HG03108 (cell line): ENCODE measurements around the gene HAX1.
"Not testable (repeated sequence)": the region's sequence is repeated elsewhere in the genome, so short reads cannot be mapped to it uniquely, and the experiment has no call there.

Experiments used
- ATAC-seq: cut with Tn5 transposase; IDR thresholded peaks from one replicate; pipeline ENCODE4 v1.9.1; 2021; ENCODE audit warnings: moderate library complexity; ENCODE audit not compliant: unreplicated experiment

Gene HAX1

DNA sequence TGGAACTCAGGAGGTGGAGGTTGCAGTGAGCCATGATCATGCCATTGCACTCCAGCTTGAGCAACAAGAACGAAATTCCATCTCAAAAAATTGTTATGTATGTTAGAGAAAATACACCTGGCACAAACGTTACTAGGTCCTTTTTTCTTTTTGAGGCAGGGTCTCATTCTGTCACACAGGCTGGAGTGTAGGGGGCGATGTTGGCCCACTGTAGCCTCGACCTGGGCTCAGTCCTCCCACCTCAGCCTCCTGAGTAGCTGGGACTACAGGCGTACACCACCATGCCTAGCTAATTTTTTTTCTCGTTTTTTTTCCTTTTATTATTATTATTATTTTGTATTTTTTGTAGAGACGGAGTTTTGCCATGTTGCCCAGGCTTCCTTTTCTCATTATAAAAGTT is 4.4 kb downstream of the HAX1 start:
- ATAC-seq = no peak

DNA sequence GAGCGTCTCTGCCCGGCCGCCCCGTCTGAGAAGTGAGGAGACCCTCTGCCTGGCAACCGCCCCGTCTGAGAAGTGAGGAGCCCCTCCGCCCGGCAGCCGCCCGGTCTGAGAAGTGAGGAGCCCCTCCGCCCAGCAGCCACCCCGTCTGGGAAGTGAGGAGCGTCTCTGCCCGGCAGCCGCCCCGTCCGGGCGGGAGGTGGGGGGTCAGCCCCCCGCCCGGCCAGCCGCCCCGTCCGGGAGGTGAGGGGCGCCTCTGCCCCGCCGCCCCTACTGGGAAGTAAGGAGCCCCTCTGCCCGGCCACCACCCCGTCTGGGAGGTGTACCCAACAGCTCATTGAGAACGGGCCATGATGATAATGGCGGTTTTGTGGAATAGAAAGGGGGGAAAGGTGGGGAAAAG is 15.2 kb downstream of the HAX1 start:
- not testable (repeated sequence) for ATAC-seq

DNA sequence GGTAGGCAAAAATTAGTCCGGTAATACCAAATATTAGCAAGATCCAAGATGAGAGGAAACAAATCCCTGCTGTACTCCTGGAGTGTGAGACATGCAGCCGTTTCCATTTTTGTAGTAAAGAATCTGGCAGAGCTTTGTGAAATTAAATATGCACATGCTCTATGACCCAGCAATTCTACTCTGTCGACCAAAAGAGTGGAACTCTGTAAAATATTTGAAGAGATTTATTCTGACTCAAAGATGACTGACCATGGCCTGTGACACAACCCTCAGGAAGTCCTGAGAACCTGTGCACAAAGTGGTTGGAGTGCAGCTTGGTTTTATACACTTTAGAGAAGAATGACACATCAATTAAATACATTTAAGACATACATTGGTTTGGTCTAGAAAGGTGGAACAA is 16.2 kb downstream of the HAX1 start:
- no peak for ATAC-seq

DNA sequence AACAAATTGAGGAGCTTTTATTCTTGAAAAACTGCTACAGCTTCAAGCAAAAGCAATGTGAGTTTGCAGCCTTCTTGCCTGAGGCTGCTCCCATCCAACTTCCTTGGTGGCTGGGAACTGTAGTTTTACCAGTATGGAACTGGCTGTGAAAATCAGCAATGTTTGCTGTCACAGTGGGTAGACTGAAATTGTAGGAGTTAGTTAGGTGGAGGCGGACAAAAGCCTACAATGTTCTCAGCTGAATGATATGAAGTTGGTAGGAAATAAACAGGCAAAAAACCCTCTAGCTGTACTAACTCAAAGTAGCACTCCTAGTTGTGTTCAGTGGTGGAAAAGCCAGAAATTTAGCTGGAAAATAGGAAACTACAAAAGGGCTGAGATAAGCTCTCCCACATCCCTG is 18.5 kb downstream of the HAX1 start:
- no peak for ATAC-seq

DNA sequence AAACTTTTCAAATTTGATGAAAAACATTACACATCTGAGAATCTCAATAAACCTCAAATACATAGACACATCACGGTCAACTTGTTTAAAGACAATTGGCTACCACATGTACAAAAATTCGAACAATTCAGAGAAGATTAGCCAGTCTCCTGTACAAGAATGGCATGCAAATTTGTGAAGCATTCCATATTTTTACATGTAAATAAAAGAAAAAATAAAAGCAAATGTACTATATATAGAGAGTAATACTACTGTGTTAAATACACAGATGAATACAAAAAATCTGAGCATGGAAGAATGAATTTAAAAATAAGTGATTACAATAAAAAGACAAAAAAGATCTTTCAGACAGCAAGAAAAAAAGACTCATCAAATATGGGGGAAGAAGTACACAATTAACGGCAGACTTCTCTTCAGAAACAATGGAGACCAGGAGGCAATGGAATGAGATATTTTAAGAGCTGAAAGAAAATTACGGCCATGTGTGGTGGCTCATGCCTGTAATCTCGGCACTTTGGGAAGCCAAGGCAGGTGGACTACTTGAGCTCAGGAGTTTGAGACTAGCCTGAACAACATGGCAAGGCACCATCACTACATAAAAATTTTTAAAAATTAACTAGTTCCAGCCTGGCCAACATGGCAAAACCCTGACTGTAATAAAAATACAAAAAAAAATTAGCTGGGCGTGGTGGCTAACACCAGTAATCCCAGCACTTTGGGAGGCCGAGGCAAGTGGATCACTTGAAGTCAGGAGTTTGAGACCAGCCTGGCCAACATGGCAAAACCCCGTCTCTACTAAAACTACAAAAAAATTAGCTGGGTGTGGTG is 23.2 kb downstream of the HAX1 start:
- ATAC-seq = no peak

DNA sequence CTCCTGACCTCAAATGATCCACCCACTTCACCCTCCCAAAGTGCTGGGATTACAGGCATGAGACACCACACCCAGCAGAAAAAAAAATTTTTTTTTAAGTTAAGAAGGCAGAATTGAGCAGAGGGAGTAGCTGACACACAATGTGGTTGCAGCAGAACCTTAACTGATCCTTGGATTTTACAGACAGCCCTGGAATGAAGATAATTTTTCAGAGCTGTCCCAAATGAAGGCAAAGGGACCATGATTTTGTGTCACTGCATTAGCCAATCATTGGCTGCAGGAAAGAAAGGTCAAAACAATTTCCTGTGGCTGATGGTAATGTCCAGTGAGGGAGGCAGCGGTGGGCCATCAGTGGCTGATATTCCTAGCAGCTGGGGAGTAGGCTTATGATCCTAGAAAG is 29.2 kb downstream of the HAX1 start:
- ATAC-seq = no peak

DNA sequence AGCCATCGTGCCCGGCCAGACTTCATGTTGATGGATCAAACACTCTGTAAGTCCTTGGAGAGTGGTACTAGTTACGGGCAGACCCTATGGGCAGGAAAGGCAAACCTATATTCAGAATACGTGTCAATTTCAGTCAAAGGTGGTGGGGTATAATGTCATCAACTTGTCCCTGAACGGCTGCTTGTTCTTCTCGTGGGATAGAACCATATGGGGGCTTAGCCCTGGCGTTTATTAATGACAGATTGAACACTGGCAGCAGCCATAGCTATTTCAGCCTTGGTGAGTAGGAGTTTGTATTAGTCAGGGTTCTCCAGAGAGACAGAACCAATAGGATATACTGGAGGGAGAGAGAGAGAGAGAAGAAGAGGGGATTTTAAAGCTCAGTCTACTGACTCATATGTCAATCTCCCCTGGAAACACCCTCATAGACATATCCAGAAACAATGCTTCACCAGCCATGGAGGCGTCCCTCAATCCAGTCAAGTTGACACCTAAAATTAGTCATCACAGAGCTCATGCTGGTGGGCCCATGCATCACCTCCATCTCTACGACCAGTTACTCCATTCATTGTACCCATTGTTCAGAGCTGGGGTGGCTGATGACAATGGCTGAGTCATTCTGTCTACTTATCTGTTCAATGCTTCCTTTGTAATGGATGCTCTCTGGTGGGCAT is 32.4 kb downstream of the HAX1 start:
- ATAC-seq = no peak

DNA sequence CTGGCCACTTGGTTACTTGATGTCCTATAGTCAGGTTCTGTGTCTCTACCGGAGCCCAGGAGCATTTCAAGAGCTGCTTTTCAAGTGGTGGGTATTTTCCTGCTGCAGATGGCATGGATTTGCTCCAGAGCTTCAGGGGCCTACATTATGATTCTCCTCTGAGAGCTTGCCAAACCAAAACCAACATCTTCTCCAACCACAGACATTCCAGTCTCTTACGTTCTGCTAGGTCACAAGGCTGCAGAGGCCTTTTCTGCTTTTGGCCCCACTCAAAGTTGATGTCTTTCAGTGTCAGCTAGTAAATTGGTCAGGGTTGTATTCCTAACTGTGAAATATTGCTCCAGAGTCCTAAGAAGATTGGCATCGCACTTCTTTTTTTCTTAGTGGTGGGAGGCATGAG is 33.7 kb downstream of the HAX1 start:
- no peak for ATAC-seq

DNA sequence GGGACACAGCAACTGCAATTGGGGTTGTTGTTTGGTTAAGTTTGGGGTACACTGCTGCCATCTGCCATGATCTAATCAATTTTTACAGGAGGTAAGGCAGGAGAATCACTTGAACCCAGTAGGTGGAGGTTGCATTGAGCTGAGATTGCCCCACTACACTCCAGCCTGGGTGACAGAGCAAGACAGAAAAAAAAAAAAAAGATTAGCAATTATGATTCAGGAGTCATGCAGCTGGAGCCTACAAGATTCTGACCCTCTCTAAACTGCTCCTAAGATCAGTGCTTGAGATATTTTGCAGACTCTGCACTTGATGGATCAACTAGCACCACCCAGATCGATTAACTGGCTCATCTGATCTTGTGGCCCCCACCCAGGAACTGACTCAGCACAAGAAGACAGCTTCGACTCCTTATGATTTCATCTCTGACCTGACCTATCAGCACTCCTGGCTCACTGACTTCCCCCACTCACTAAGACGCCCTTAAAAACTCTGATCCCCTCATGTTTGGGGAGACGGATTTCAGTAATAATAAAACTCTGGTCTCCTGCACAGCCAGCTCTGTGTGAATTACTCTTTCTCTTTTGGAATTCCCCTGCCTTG is 35.3 kb downstream of the HAX1 start:
- not testable (repeated sequence) for ATAC-seq

DNA sequence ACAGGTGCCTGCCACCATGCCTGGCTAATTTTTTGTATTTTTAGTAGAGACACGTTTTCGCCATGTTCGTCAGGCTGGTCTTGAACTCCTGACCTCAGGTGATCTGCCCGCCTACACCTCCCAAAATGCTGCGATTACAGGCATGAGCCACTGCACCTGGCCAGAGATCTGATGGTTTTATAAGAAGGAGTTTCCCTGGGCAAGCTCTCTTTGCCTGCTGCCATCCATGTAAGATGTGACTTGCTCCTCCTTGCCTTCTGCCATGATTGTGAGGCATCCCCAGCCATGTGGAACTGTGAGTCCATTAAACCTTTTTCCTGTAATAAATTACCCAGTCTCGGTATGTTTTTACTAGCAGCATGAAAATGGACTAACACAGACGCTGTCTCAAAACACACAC is 36.7 kb downstream of the HAX1 start:
- ATAC-seq = not testable (repeated sequence)

DNA sequence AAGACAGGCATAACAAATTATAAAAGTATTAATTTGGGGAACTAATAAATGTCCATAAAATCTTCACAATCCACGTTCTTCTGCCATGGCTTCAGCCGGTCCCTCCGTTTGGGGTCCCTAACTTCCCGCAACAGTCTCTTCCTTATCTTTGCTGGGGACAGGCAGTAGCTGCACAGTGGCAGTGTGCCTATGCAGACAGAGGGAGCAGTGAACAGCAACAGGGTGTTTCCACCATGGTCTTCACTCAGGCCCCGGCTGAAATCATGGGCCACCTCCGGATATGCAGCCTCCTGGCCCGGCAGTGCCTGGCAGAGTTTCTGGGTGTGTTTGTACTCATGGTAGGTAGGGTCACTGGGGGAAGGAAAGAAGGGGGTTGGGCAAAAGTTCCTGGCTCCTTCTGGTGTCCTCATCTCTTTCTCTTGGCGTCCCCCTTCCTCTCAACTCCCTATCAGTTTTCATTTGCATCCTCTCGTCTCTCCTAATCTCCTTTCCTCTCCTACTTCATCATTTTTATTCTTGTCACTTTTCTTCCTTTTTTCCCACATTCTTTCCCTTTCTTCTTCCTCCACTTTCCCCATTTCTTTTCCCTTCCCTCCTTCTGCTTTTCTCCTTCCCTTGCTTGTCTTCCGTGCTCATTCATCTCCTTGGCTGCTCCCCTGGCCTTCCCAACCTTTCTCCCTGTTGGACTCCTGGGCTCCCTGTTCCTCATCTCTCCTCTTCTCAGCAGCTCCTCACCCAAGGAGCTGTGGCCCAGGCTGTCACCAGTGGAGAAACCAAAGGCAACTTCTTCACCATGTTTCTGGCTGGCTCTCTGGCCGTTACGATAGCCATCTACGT is 40.0 kb downstream of the HAX1 start:
- not testable (repeated sequence) for ATAC-seq

DNA sequence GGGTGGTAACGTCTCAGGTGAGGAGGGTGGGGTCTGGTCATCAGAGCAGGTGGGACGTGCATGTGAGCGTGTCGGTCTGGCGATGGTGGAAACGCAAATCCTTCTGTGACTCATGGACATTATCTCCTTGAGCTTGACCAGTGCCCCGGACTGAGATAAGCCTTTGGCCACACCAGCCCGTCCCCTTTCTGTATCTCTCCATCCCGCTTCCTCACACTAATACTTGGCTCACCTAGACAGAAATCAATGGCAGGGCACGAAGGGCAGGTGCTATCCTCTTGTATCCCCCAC is 40.6 kb downstream of the HAX1 start:
- ATAC-seq = no peak

DNA sequence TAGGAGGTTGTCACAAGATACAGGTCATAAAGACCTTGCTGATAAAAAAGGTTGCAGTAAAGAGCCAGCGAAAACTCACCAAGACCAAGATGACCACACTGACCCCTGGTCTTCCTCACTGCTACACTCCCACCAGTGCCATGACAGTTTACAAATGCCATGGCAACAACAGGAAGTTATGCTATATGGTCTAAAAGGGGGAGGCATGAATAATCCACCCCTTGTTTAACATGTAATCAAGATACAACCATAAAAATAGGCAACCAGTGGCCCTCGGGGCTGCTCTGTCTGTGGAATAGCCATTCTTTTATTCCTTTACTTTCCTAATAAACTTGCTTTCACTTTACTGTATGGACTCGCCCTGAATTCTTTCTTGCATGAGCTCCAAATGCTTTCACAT is 41.8 kb downstream of the HAX1 start:
- not testable (repeated sequence) for ATAC-seq

DNA sequence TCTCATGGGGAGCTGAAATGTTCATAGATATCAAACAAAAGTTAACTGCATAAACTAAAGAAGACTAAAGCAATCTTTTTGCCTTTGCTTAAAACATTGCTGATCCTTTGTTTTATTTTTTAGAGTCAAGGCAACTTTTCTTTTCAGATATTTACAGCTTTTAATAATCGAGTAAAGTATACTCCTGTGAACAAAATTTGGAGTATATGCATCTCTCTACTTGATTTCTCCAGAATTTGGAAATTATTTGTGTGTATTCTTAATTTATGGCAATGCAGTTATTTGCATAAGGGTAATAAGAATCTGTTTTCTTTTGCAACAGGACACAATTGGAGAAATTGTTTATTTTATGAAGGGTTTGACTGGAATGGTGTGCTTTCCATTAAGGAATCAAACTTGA is 44.3 kb downstream of the HAX1 start:
- no peak for ATAC-seq

DNA sequence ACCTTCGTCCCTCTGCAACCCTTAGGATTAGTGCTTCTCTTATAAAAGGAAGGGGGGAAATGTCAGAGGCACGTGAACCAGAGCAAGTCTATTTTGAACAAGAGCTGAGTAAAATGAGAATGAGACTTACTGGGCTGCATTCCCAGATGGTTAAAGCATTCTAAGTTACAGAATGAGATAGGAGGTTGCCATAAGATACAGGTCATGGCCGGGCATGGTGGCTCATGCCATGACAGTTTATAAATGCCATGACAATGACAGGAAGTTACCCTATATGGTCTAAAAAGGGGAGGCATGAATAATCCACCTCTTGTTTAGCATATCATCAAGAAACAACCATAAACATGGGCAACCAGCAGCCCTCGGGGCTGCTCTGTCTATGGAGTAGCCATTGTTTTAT is 46.0 kb downstream of the HAX1 start:
- no peak for ATAC-seq

DNA sequence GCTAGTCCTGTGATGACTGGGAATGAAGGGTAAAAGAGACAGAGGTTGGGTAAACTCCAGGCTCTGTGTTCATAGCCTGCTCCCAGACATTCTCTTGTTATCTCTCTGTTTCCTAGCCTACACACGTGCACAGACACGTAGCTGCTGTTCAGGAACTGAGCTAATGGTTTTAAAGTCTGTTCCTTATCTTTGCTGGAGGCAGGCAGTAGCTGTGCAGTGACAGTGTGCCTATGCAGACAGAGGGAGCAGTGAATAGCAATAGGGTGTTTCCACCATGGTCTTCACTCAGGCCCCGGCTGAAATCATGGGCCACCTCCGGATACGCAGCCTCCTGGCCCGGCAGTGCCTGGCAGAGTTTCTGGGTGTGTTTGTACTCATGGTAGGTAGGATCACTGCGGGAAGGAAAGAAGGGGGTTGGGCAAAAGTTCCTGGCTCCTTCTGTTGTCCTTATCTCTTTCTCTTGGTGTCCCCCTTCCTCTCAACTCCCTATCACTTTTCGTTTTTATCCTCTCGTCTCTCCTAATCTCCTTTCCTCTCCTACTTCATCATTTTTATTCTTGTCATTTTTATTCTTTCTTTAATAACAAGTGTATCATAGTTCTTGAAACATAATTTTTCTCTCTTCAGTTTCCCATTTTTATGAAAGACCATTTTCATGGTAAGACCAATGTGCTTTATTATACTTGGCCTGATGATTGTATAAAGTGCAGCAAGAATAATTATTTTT is 48.6 kb downstream of the HAX1 start, which contains the start of gene AQP10:
AQP10 (plus strand) TSS at position 212 of the 727 bp plus-strand sequence; CDS start at position 275, 63 bp downstream.
- no peak for ATAC-seq

DNA sequence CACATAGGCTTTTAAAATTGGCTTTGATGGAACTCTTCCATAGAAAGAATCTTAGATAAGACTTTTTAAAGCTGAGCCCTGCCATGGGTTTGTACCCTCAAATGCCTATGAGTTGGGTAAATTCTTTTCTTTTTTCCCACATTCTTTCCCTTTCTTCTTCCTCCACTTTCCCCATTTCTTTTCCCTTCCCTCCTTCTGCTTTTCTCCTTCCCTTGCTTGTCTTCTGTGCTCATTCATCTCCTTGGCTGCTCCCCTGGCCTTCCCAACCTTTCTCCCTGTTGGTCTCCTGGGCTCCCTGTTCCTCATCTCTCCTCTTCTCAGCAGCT is 49.1 kb downstream of the HAX1 start:
- ATAC-seq = not testable (repeated sequence)

DNA sequence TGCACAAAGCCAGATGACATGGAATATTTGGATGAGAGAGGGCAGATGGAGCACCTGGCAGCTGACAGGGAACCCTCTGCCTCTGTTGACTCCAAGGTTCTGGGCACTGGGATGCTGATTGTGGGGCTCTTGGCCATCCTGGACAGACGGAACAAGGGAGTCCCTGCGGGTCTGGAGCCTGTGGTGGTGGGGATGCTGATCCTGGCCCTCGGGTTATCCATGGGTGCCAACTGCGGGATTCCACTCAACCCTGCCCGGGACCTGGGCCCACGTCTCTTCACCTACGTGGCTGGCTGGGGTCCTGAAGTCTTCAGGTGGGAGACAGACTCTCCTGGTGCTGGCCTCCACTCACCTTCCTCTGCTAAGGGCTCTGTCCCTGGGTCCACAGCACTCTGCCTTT is 51.1 kb downstream of the HAX1 start:
- no peak for ATAC-seq

DNA sequence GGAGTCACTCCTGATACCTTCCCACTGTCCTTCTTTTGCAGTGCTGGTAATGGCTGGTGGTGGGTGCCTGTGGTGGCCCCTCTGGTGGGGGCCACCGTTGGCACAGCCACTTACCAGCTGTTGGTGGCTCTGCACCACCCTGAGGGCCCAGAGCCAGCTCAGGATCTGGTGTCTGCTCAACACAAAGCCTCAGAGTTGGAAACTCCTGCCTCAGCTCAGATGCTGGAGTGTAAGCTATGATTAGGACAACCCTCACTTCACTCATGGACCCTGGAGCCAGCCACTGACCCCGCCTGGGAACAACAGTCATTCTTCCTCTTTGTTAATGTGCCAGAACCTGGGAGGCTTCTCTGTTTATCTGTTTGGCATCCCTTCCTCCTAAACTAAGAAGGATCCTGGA is 51.8 kb downstream of the HAX1 start:
- ATAC-seq = no peak

DNA sequence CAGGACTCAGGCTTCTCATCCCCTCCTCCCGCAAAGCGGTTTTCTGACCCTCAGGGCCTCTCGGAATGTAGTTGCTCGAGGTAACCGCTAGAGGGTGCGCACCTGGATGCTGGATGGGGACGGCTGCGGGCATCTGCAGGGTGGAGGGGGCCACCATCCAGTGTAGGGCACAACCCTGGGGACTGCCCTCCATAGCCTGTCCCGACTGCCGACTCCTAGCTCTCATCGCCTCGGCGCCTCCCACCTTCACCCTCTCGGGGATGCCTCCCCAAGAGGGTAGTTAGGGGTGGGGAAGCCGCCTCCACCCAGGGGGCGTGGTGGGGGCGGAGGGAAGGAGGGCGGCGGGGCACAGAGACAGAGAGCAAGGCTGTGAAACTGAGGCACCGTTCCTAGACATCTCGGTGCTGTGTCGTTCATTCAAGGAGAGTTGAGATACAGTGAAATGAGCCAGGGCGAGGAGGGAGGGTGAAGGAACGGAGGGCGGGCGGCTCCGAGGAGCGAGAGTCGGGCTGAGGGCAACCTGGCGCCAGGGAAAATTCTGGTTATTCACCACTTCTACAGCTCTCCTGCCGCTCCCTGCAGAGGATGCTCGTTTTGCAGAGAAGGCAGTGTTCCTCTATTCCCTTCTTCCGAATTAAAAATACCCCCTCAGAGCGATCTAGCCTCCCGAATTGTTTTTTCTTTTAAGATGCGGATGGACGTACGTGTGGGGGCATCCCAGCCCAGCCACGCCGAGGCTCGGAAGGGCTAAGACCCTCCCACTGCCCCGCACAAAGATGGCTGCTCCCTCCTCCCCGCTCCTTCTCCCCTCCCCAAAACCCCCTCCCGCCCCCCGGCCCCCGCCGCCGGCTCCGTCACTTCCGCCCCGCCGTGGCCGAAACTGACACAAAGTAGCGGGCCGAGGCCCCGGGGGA is 52.5 kb downstream of the HAX1 start, which contains the start of gene ATP8B2:
ATP8B2 (plus strand) TSS at position 857 of the 914 bp plus-strand sequence. CDS start 2,617 bp downstream, outside the sequence.
- peak; percentile 44 for ATAC-seq
